Measurements from ENCODE around the gene TIGAR.

The TIGAR gene

GRCh38 chr12:4286228-4286627 is 34.8 kb upstream of the TIGAR start:
- Histone ChIP-seq H4K20me1 (ENCODE audit: insufficient read depth, low read length) (peaks cover 100% of the 10 kb centered on the region), H3K4me3 (ENCODE audit: low read length) (0 out of 2 replicates have a peak overlapping the region, but pooled peaks have one; percentile 8), H3K36me3 (replicated peaks; ENCODE audit: low read depth, low read length) (peaks cover 95% of the 10 kb centered on the region), H3K79me2 (ENCODE audit: low read length) (peaks cover 100% of the 10 kb centered on the region), H3K9me3 (ENCODE audit: insufficient read depth, low read length) (no peaks in the 10 kb centered on the region), H3K4me2 (ENCODE audit: low read length) (peak overlapping the region; percentile 48), H3K4me1 (ENCODE audit: low read length) (peaks cover 79% of the 10 kb centered on the region), H3K27ac (ENCODE audit: low read length) (peak overlapping the region; percentile 73), H3K9ac (ENCODE audit: low read length) (no peak overlapping the region), H2AFZ (ENCODE audit: low read depth, low read length) (no peak overlapping the region), H3K27me3 (ENCODE audit: low read depth, low read length) (no peaks in the 10 kb centered on the region)
- no peak for TF ChIP-seq EZH2phosphoT487 (IDR thresholded peaks at IDR 0.05; ENCODE audit: low read depth)
- TF ChIP-seq, protein P1, sequence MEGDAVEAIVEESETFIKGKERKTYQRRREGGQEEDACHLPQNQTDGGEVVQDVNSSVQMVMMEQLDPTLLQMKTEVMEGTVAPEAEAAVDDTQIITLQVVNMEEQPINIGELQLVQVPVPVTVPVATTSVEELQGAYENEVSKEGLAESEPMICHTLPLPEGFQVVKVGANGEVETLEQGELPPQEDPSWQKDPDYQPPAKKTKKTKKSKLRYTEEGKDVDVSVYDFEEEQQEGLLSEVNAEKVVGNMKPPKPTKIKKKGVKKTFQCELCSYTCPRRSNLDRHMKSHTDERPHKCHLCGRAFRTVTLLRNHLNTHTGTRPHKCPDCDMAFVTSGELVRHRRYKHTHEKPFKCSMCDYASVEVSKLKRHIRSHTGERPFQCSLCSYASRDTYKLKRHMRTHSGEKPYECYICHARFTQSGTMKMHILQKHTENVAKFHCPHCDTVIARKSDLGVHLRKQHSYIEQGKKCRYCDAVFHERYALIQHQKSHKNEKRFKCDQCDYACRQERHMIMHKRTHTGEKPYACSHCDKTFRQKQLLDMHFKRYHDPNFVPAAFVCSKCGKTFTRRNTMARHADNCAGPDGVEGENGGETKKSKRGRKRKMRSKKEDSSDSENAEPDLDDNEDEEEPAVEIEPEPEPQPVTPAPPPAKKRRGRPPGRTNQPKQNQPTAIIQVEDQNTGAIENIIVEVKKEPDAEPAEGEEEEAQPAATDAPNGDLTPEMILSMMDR (IDR thresholded peaks at IDR 0.05; ENCODE audit: low read depth, low read length), result no peak

DNA sequence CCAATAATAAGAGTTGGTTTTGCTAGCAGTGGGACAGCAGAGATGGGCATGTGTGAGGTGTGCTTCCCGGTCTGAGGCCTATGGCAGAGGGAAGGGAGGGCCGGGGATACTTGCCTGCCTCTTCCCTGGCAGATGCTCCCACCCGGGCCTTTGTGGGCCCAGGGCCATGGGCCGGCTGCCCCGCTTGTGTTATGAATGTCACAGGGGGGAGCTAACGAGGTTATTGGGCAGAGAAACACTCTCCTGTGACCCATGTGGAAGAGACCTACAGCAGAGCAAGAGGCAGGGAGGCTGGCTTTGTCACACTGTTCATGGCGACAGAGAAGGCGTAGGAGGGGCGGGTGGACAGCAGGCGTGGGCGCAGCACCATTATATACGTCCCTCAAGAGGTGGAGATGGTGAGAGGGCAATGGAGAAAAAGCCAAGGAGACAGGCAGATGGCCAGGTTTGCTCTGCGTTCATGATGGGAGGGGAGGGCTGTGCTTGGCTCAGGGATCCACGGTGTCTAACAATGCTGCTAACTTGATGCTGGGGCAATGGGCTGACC is 34.2 kb upstream of the TIGAR start:
- Histone ChIP-seq H3K9ac (ENCODE audit: low read length) (no peak overlapping the region), H3K9me3 (ENCODE audit: insufficient read depth, low read length) (no peaks in the 10 kb centered on the region), H3K36me3 (replicated peaks; ENCODE audit: low read depth, low read length) (peaks cover 97% of the 10 kb centered on the region), H3K4me1 (ENCODE audit: low read length) (peaks cover 74% of the 10 kb centered on the region), H3K79me2 (ENCODE audit: low read length) (peaks cover 100% of the 10 kb centered on the region), H2AFZ (ENCODE audit: low read depth, low read length) (no peak overlapping the region), H3K4me2 (ENCODE audit: low read length) (peak overlapping the region; percentile 6; the same call in 1 of the 2 replicates), H3K4me3 (ENCODE audit: low read length) (no peak overlapping the region), H3K27me3 (ENCODE audit: low read depth, low read length) (no peaks in the 10 kb centered on the region), H4K20me1 (ENCODE audit: insufficient read depth, low read length) (peaks cover 100% of the 10 kb centered on the region), H3K27ac (ENCODE audit: low read length) (peak overlapping the region; percentile 73)
- TF ChIP-seq, protein P1 (IDR thresholded peaks at IDR 0.05; ENCODE audit: low read depth, low read length), result no peak
- TF ChIP-seq EZH2phosphoT487 (IDR thresholded peaks at IDR 0.05; ENCODE audit: low read depth), result no peak

DNA sequence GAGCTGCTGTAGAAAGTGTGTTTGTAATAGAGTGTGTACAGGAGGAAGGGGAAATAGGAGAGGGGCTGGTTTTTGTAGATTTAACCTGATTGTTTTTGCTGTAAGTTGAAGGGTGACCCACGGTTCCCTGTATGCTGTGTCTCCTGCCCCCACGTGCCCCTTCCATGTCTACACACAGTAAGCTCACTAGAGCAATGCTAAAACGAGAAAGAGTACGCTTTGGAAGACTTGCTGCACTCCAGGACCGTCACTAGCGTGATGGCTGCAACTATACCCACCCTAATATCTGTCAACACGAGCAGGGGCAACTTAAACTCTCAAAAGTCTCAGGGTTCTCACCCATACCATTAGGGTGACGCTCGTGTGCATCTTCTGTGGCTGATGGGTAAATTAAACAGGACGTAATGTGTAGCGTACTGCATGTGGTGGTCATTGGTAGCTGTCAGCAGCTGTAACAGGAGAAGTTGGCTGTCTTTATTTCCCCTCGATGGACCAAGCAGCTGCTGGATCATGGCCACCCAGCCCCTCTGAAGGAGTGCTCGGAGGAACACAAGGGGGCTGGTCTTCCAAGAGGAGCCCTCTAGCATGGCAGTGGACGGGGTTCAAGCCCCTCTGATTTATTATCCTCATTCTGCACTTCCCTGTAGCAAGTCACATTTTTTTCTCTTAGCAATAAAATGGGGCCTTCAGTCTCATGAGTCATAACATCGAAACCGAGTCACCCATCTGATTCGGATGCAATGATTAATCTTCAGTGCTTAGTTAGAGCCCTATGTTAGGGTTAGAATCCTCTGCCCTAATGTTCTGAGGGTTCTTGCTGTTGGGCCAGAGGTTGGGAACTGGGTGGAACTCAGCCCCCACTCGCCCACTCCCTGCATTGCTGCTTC is 33.4 kb upstream of the TIGAR start:
- Histone ChIP-seq H4K20me1 (ENCODE audit: insufficient read depth, low read length) (peaks cover 100% of the 10 kb centered on the region), H3K4me3 (ENCODE audit: low read length) (no peak overlapping the region), H2AFZ (ENCODE audit: low read depth, low read length) (no peak overlapping the region), H3K27me3 (ENCODE audit: low read depth, low read length) (no peaks in the 10 kb centered on the region), H3K79me2 (ENCODE audit: low read length) (peaks cover 100% of the 10 kb centered on the region), H3K9me3 (ENCODE audit: insufficient read depth, low read length) (no peaks in the 10 kb centered on the region), H3K36me3 (replicated peaks; ENCODE audit: low read depth, low read length) (peaks cover 98% of the 10 kb centered on the region), H3K4me1 (ENCODE audit: low read length) (peaks cover 69% of the 10 kb centered on the region), H3K27ac (ENCODE audit: low read length) (peak overlapping the region; percentile 42), H3K9ac (ENCODE audit: low read length) (no peak overlapping the region), H3K4me2 (ENCODE audit: low read length) (0 out of 2 replicates have a peak overlapping the region, but pooled peaks have one; percentile 6)
- no peak for TF ChIP-seq EZH2phosphoT487 (IDR thresholded peaks at IDR 0.05; ENCODE audit: low read depth)
- TF ChIP-seq, protein P1 (IDR thresholded peaks at IDR 0.05; ENCODE audit: low read depth, low read length), result no peak

All from OCI-LY3 (cell line).